PC-9 (cell line): ENCODE measurements around the gene MTFMT. TPM values are rescaled to one million over a fixed set of nuclear protein-coding genes. Genes with fewer than 3 reads are reported as not detected.

Experiments used
- BruUV-seq: library from RNA; stranded (reverse); fragments of 400-500 nt; replicated peaks from 2 replicates; lab custom pipeline; 2021; lab: Mats Ljungman, UMichigan
- CTCF ChIA-PET: fragments of 300-600 bp; sonication (Branson Sonifier 250); formaldehyde crosslinking; loops from one replicate; lab custom pipeline; 2022; ENCODE audit warnings: antibody characterized with exemption; lab: Charles Lee
- POLR2A ChIA-PET: fragments of 300-600 bp; sonication (Branson Sonifier 250); formaldehyde crosslinking; loops from one replicate; lab custom pipeline; 2022; ENCODE audit warnings: antibody characterized with exemption; ENCODE audit not compliant: unreplicated experiment; lab: Charles Lee
- DNase-seq, 2 experiments: peaks; one replicate each; pipeline versions ENCODE4 v3.0.0 to v3.0.0-alpha.2; 2015 to 2022; ENCODE audit warnings: mixed read lengths in 1 of 2
- H2AFZ ChIP-seq: fragments of 200-600 bp; sonication (generic); 2 replicates; pipeline ENCODE4 v1.8.1; 2017; ENCODE audit warnings: antibody characterized with exemption
- H3F3A ChIP-seq: fragments of 200-600 bp; sonication (generic); 2 replicates; pipeline ENCODE4 v1.8.1; 2017; ENCODE audit warnings: antibody characterized with exemption, mild to moderate bottlenecking, low read depth; ENCODE audit not compliant: insufficient read depth
- H3K27ac ChIP-seq: fragments of 200-600 bp; sonication (generic); 2 replicates; pipeline ENCODE4 v1.6.1; 2016; ENCODE audit warnings: mixed run types
- H3K27me3 ChIP-seq: fragments of 200-600 bp; sonication (generic); 2 replicates; pipeline ENCODE4 v1.6.1; 2016; ENCODE audit warnings: low read depth, mixed run types; ENCODE audit not compliant: insufficient read depth
- H3K36me3 ChIP-seq: fragments of 200-600 bp; sonication (generic); 2 replicates; pipeline ENCODE4 v1.6.1; 2016; ENCODE audit warnings: low read depth, mixed run types
- H3K4me1 ChIP-seq: fragments of 200-600 bp; sonication (generic); replicated peaks from 2 replicates; pipeline ENCODE4 v1.6.1; 2016; ENCODE audit warnings: mixed run types; ENCODE audit not compliant: insufficient read depth
- H3K4me2 ChIP-seq: fragments of 200-600 bp; sonication (generic); 2 replicates; pipeline ENCODE4 v1.6.1; 2017; ENCODE audit warnings: mixed run types
- H3K4me3 ChIP-seq: fragments of 200-600 bp; sonication (generic); 2 replicates; pipeline ENCODE4 v1.6.1; 2016; ENCODE audit warnings: mixed run types
- H3K79me2 ChIP-seq: fragments of 200-600 bp; sonication (generic); 2 replicates; pipeline ENCODE4 v1.6.1; 2017; ENCODE audit warnings: low read depth, mixed run types
- H3K9me2 ChIP-seq: fragments of 200-600 bp; sonication (generic); 2 replicates; pipeline ENCODE4 v1.8.1; 2017; ENCODE audit warnings: mild to moderate bottlenecking; ENCODE audit not compliant: insufficient read depth
- H3K9me3 ChIP-seq: fragments of 200-600 bp; sonication (generic); 2 replicates; pipeline ENCODE4 v1.8.1; 2016; ENCODE audit warnings: low read depth; ENCODE audit not compliant: insufficient read depth
- H4K20me1 ChIP-seq: fragments of 200-600 bp; sonication (generic); 2 replicates; pipeline ENCODE4 v1.8.1; 2017; ENCODE audit not compliant: insufficient read depth
- EZH2 ChIP-seq: fragments of 200-600 bp; sonication (generic); IDR thresholded peaks from 2 replicates; pipeline ENCODE4 v1.8.0; 2017; ENCODE audit warnings: antibody characterized with exemption, low read depth
- intact Hi-C: fragments of 100-400 bp; cut with micrococcal nuclease; formaldehyde crosslinking; loops from one replicate; pipeline ENCODE4 v1.10.0; 2022; ENCODE audit not compliant: unreplicated experiment
- total RNA-seq: library from RNA; stranded (reverse); gene quantifications from 2 replicates; pipeline ENCODE4 v1.2.3, GENCODE V29; 2021
- TF ChIP-seq, protein P1 (sequence below): fragments of 200-600 bp; sonication (generic); conservative IDR thresholded peaks from 2 replicates; pipeline ENCODE4 v1.6.1; 2017; ENCODE audit warnings: mixed run types, antibody characterized with exemption, mild to moderate bottlenecking, moderate library complexity

The MTFMT gene
- total RNA-seq, 1 experiment from 2014 or later = 16.0 TPM

- Histone ChIP-seq H3K4me3 (no peak overlapping the region), H3K27ac (no peak overlapping the region), H3K4me2 (no peak overlapping the region), H3F3A (no peaks in the 10 kb centered on the region; the same call in 1 of the 2 replicates), H3K9me2 (no peaks in the 10 kb centered on the region), H3K4me1 (no peaks in the 10 kb centered on the region), H3K36me3 (no peaks in the 10 kb centered on the region), H4K20me1 (no peaks in the 10 kb centered on the region), H3K27me3 (no peaks in the 10 kb centered on the region), H2AFZ (no peak overlapping the region), H3K79me2 (no peaks in the 10 kb centered on the region), H3K9me3 (no peaks in the 10 kb centered on the region)
- POLR2A ChIA-PET = no interaction called here
- TF ChIP-seq, protein P1, sequence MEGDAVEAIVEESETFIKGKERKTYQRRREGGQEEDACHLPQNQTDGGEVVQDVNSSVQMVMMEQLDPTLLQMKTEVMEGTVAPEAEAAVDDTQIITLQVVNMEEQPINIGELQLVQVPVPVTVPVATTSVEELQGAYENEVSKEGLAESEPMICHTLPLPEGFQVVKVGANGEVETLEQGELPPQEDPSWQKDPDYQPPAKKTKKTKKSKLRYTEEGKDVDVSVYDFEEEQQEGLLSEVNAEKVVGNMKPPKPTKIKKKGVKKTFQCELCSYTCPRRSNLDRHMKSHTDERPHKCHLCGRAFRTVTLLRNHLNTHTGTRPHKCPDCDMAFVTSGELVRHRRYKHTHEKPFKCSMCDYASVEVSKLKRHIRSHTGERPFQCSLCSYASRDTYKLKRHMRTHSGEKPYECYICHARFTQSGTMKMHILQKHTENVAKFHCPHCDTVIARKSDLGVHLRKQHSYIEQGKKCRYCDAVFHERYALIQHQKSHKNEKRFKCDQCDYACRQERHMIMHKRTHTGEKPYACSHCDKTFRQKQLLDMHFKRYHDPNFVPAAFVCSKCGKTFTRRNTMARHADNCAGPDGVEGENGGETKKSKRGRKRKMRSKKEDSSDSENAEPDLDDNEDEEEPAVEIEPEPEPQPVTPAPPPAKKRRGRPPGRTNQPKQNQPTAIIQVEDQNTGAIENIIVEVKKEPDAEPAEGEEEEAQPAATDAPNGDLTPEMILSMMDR = no peak
- no peak for TF ChIP-seq EZH2
- DNase-seq = no peak
- CTCF ChIA-PET = no interaction called here
- BruUV-seq = no TSS peak
- intact Hi-C loops = no loop called here
Observed at GRCh38 chr15:64997745-64998375, 31.6 kb downstream of the MTFMT start.

DNA sequence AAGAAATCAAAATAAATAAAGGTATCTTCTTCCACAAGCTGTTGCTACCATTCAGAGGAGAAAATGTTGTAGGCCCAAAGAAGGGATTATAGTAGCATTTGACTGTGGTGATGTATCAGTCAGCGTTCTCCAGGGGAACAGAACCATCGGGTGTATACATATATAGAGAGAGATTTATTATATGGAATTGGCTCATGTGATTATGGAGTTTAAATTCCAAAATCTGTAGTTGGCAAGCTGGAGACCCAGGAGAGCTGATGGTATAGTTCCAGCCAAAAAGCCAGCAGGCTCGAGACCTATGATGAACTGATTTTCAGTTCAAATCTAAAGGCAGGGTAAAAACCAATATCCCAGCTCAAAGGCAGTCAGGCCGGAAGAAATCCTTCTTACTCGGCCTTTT lies 32.4 kb downstream of the MTFMT start:
- ChIA-PET POLR2A (no interaction called here), CTCF (interaction anchor here (0.7 kb wide), 1 partner anchor 266 kb away, joined by 4 read pairs; no protein-coding TSS in a partner anchor)
- BruUV-seq = no TSS peak

DNA sequence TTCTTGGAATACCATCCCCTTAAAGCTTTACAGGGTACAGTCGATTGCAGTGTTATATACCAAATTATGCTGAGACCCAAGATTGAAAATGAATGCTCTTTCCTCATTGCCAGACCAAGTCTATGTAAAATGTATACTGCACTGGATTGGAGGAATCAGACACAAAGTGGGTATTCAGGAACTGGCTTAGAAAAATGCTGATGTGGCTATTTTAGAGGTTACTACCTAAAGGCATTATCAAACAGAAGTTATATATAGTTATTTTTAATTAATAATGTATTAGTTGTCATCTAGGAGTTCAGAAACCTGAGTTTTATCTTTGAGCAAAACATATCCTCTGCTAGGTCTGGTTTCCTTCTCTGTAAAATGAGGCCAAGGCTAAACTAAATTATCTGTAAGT lies 36.1 kb downstream of the MTFMT start:
- H2AFZ ChIP-seq = no peak overlapping the region
- intact Hi-C loops = no loop called here
- BruUV-seq = no TSS peak

More for the DNA sequence above, 32.4 kb downstream of the MTFMT start:
- no peaks in the 10 kb centered on the region for H3K4me1 ChIP-seq
- H3K9me2 ChIP-seq = no peaks in the 10 kb centered on the region
- H3K79me2 ChIP-seq = no peaks in the 10 kb centered on the region
- H3K4me3 ChIP-seq = no peak overlapping the region
- no peak overlapping the region for H3K4me2 ChIP-seq
- H2AFZ ChIP-seq = no peak overlapping the region
- H4K20me1 ChIP-seq = no peaks in the 10 kb centered on the region
- no peaks in the 10 kb centered on the region for H3K9me3 ChIP-seq
- no peak overlapping the region for H3K27ac ChIP-seq
- no peaks in the 10 kb centered on the region; the same call in 1 of the 2 replicates for H3F3A ChIP-seq
- intact Hi-C loops = no loop called here
- H3K27me3 ChIP-seq = no peaks in the 10 kb centered on the region
- TF ChIP-seq, protein P1 = no peak
- no peak for TF ChIP-seq EZH2
- DNase-seq = no peak
- no peaks in the 10 kb centered on the region for H3K36me3 ChIP-seq

More for the DNA sequence above, 36.1 kb downstream of the MTFMT start:
- peaks cover 11% of the 10 kb centered on the region for H3K79me2 ChIP-seq
- peaks cover 4% of the 10 kb centered on the region; the same call in 1 of the 2 replicates for H3F3A ChIP-seq
- no peak overlapping the region for H3K27ac ChIP-seq
- peaks cover 6% of the 10 kb centered on the region; the same call in 1 of the 2 replicates for H3K4me1 ChIP-seq
- H3K9me3 ChIP-seq = no peaks in the 10 kb centered on the region
- DNase-seq = no peak
- H3K27me3 ChIP-seq = no peaks in the 10 kb centered on the region
- no peak overlapping the region for H3K4me2 ChIP-seq
- H3K4me3 ChIP-seq = no peak overlapping the region
- H4K20me1 ChIP-seq = no peaks in the 10 kb centered on the region
- no peak for TF ChIP-seq EZH2
- TF ChIP-seq, protein P1 = no peak
- POLR2A ChIA-PET = no interaction called here
- no peaks in the 10 kb centered on the region for H3K9me2 ChIP-seq
- CTCF ChIA-PET = no interaction called here
- no peaks in the 10 kb centered on the region for H3K36me3 ChIP-seq
